Glutamatergic neuron (in vitro differentiated cells): ENCODE data around the gene SERPINA10. TPM values are rescaled to one million over a fixed set of nuclear protein-coding genes. Genes with fewer than 3 reads are reported as not detected.

Experiments
- DNase-seq: peaks from one replicate; pipeline ENCODE4 v3.0.0; 2022
- H3K27ac Mint-ChIP-seq: one replicate; pipeline ENCODE4 v1.8.0; 2020; ENCODE audit warnings: mild to moderate bottlenecking, mixed read lengths, inconsistent platforms; ENCODE audit not compliant: unreplicated experiment
- H3K27me3 Mint-ChIP-seq: one replicate; pipeline ENCODE4 v1.8.0; 2020; ENCODE audit warnings: mild to moderate bottlenecking, moderate library complexity, mixed read lengths, inconsistent platforms; ENCODE audit not compliant: unreplicated experiment
- H3K36me3 Mint-ChIP-seq: one replicate; pipeline ENCODE4 v1.8.0; 2020; ENCODE audit warnings: mild to moderate bottlenecking, mixed read lengths, inconsistent platforms; ENCODE audit not compliant: unreplicated experiment
- H3K4me1 Mint-ChIP-seq: one replicate; pipeline ENCODE4 v1.8.0; 2020; ENCODE audit warnings: mild to moderate bottlenecking, low read depth, mixed read lengths, inconsistent platforms; ENCODE audit not compliant: unreplicated experiment
- H3K4me3 Mint-ChIP-seq: one replicate; pipeline ENCODE4 v1.8.0; 2020; ENCODE audit warnings: mild to moderate bottlenecking, mixed read lengths, inconsistent platforms; ENCODE audit not compliant: unreplicated experiment
- H3K9me3 Mint-ChIP-seq: one replicate; pipeline ENCODE4 v1.8.0; 2020; ENCODE audit warnings: mild to moderate bottlenecking, moderate library complexity, mixed read lengths, inconsistent platforms; ENCODE audit not compliant: unreplicated experiment
- CTCF ChIP-seq: fragments of 200-600 bp; sonication (generic); IDR thresholded peaks from one replicate; pipeline ENCODE4 v1.5.0; 2021; ENCODE audit not compliant: partially characterized antibody, unreplicated experiment
- total RNA-seq: library from RNA; stranded (reverse); fragmentation: NEBNext Ultra II Directional; extraction: Animal tissue kit (Norgen Biotek cat#: 25700); gene quantifications from one replicate; pipeline ENCODE4 v1.2.1, GENCODE V29; 2021; ENCODE audit not compliant: unreplicated experiment

SERPINA10 gene
- total RNA-seq, 1 donor from 2014 or later: not detected

- no peak for TF ChIP-seq CTCF
- Mint-ChIP-seq H3K4me1 (no peaks in the 10 kb centered on the region), H3K9me3 (peaks cover 1% of the 10 kb centered on the region), H3K27ac (no peak overlapping the region), H3K27me3 (peaks cover 3% of the 10 kb centered on the region), H3K4me3 (no peak overlapping the region), H3K36me3 (no peaks in the 10 kb centered on the region)
- DNase-seq: no peak
Observed at GRCh38 chr14:94292526-94292871, 569 bp downstream of the SERPINA10 start.

- no peak for TF ChIP-seq CTCF
- Mint-ChIP-seq H3K4me1 (no peaks in the 10 kb centered on the region), H3K27ac (no peak overlapping the region), H3K36me3 (no peaks in the 10 kb centered on the region), H3K4me3 (no peak overlapping the region), H3K9me3 (peaks cover 1% of the 10 kb centered on the region), H3K27me3 (peaks cover 3% of the 10 kb centered on the region)
- DNase-seq: no peak
Observed at GRCh38 chr14:94291906-94292525, 1.1 kb downstream of the SERPINA10 start.

- TF ChIP-seq CTCF: no peak
- no peaks in the 10 kb centered on the region for H3K36me3 Mint-ChIP-seq
- peaks cover 3% of the 10 kb centered on the region for H3K27me3 Mint-ChIP-seq
- no peak overlapping the region for H3K27ac Mint-ChIP-seq
- peaks cover 1% of the 10 kb centered on the region for H3K9me3 Mint-ChIP-seq
- H3K4me1 Mint-ChIP-seq: no peaks in the 10 kb centered on the region
- H3K4me3 Mint-ChIP-seq: no peak overlapping the region
- DNase-seq: no peak
Observed at GRCh38 chr14:94291159-94291905, 1.7 kb downstream of the SERPINA10 start.

GRCh38 chr14:94290197-94290596 is 2.9 kb downstream of the SERPINA10 start:
- peaks cover 1% of the 10 kb centered on the region for H3K9me3 Mint-ChIP-seq
- no peaks in the 10 kb centered on the region for H3K4me1 Mint-ChIP-seq
- TF ChIP-seq CTCF: no peak
- H3K27ac Mint-ChIP-seq: no peak overlapping the region
- H3K4me3 Mint-ChIP-seq: no peak overlapping the region
- no peak for DNase-seq
- no peaks in the 10 kb centered on the region for H3K36me3 Mint-ChIP-seq
- H3K27me3 Mint-ChIP-seq: peaks cover 3% of the 10 kb centered on the region
